AG04450 (cell line): ENCODE results near the gene SNED1. TPM values are rescaled to one million over a fixed set of nuclear protein-coding genes. Genes with fewer than 3 reads are reported as not detected.

ENCODE experiments used
- CTCF ChIA-PET: fragments of 300-600, 350-600 bp; formaldehyde crosslinking; extraction: SDS; loops from one replicate; lab custom pipeline; 2022; ENCODE audit warnings: antibody characterized with exemption, inconsistent platforms; lab: Charles Lee
- POLR2A ChIA-PET: fragments of 350-600 bp; formaldehyde crosslinking; extraction: SDS; loops from one replicate; lab custom pipeline; 2021; ENCODE audit warnings: antibody characterized with exemption, inconsistent platforms; lab: Yijun Ruan, JAX
- DNase-seq: peaks from one replicate; pipeline ENCODE4 v3.0.0-alpha.2; 2011; ENCODE audit warnings: low read depth, low spot score
- H3K27ac ChIP-seq: one replicate; pipeline ENCODE4 v1.5.1; 2012; ENCODE audit warnings: low read depth, low read length, control low read depth
- H3K27me3 ChIP-seq: one replicate; pipeline ENCODE4 v1.6.0; 2012; ENCODE audit warnings: low read length; ENCODE audit not compliant: control insufficient read depth, insufficient read depth
- H3K4me3 ChIP-seq: 2 replicates; pipeline ENCODE4 v1.5.1; 2011; ENCODE audit warnings: mild to moderate bottlenecking, low read depth, low read length, control low read depth
- H3K9me3 ChIP-seq: 2 replicates; pipeline ENCODE4 v1.5.1; 2012; ENCODE audit warnings: low read length; ENCODE audit not compliant: control insufficient read depth, insufficient read depth
- polyA plus RNA-seq: library from polyadenylated mRNA; depleted of rRNA; stranded (reverse); fragments of >200 nt; gene quantifications from 2 replicates; pipeline ENCODE4 v1.2.3, GENCODE V29; 2011
- TF ChIP-seq, protein P1 (sequence below): IDR thresholded peaks from 2 replicates; pipeline ENCODE4 v1.5.1; 2011; ENCODE audit warnings: low read depth, low read length, control low read depth, inconsistent platforms

Gene SNED1
- polyA plus RNA-seq, 1 experiment, result 1.6 TPM

- CTCF ChIA-PET, result interaction anchor here (0.7 kb wide), 1 partner anchor 31 kb away, joined by 4 read pairs; no protein-coding TSS in a partner anchor
- Histone ChIP-seq H3K27me3 (no peaks in the 10 kb centered on the region), H3K9me3 (no peaks in the 10 kb centered on the region; the same call in 1 of the 2 replicates), H3K27ac (no peak overlapping the region), H3K4me3 (no peak overlapping the region)
- TF ChIP-seq, protein P1, sequence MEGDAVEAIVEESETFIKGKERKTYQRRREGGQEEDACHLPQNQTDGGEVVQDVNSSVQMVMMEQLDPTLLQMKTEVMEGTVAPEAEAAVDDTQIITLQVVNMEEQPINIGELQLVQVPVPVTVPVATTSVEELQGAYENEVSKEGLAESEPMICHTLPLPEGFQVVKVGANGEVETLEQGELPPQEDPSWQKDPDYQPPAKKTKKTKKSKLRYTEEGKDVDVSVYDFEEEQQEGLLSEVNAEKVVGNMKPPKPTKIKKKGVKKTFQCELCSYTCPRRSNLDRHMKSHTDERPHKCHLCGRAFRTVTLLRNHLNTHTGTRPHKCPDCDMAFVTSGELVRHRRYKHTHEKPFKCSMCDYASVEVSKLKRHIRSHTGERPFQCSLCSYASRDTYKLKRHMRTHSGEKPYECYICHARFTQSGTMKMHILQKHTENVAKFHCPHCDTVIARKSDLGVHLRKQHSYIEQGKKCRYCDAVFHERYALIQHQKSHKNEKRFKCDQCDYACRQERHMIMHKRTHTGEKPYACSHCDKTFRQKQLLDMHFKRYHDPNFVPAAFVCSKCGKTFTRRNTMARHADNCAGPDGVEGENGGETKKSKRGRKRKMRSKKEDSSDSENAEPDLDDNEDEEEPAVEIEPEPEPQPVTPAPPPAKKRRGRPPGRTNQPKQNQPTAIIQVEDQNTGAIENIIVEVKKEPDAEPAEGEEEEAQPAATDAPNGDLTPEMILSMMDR, result no peak
- no peak for DNase-seq
- POLR2A ChIA-PET, result no interaction called here
These were observed 49.0 kb downstream of the SNED1 start for GRCh38 chr2:241047253-241048010.

- H3K4me3 ChIP-seq, result no peak overlapping the region
- no peak overlapping the region for H3K27ac ChIP-seq
- no peaks in the 10 kb centered on the region; the same call in 1 of the 2 replicates for H3K9me3 ChIP-seq
- H3K27me3 ChIP-seq, result no peaks in the 10 kb centered on the region
- ChIA-PET POLR2A (no interaction called here), CTCF (interaction anchor here (0.7 to 1.1 kb wide), 2 partner anchors 30 to 133 kb away, joined by 4 read pairs; no protein-coding TSS in a partner anchor)
- no peak for DNase-seq
- TF ChIP-seq, protein P1, result no peak
These were observed 49.9 kb downstream of the SNED1 start for GRCh38 chr2:241048149-241048948.

DNA sequence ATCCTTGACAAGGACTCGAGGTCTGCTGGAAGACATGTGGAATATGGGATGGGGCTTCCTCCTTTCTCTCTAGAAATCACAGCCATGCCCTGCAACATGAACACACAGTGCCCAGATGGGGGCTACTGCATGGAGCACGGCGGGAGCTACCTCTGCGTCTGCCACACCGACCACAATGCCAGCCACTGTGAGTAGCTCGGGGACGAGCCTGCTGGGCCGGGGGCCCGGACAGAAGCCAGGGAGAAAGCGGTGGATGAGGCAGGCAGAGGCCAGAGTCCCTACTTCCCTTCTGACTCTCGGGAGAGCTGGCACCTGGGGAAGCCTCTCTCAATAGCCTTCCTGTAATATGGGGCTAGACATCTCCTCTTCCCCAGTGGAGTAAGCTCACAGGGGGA is 50.5 kb downstream of the SNED1 start:
- TF ChIP-seq, protein P1, result no peak
- CTCF ChIA-PET, result interaction anchor here (1.1 kb wide), 1 partner anchor 134 kb away, joined by 4 read pairs; no protein-coding TSS in a partner anchor

GRCh38 chr2:241049739-241050623 is 51.6 kb downstream of the SNED1 start:
- ChIA-PET POLR2A (no interaction called here), CTCF (interaction anchor here (1.1 kb wide), 1 partner anchor 135 kb away, joined by 4 read pairs; no protein-coding TSS in a partner anchor)
- no peaks in the 10 kb centered on the region for H3K27me3 ChIP-seq
- no peaks in the 10 kb centered on the region; the same call in 1 of the 2 replicates for H3K9me3 ChIP-seq
- no peak overlapping the region for H3K27ac ChIP-seq
- TF ChIP-seq, protein P1, result no peak
- no peak for DNase-seq
- no peak overlapping the region for H3K4me3 ChIP-seq

More for the DNA sequence above, 50.5 kb downstream of the SNED1 start:
- Histone ChIP-seq H3K27me3 (no peaks in the 10 kb centered on the region), H3K4me3 (no peak overlapping the region), H3K9me3 (no peaks in the 10 kb centered on the region; the same call in 1 of the 2 replicates), H3K27ac (no peak overlapping the region)
- POLR2A ChIA-PET, result no interaction called here
- DNase-seq, result no peak
